Ovary (tissue), 3 donors: ENCODE results near the gene PTPN14.

ENCODE experiments used
- CTCF ChIP-seq, 3 donors: fragments of 450-650 bp in 2 of 3; fragments of 200-600 bp in 1 of 3; IDR thresholded peaks; one replicate each; pipeline versions ENCODE4 v1.5.1 to v1.8.0; 2016 to 2022; ENCODE audit warnings: antibody characterized with exemption in 3 of 3, mild to moderate bottlenecking in 1 of 3
- EP300 ChIP-seq: sonication (generic); formaldehyde crosslinking; IDR thresholded peaks from one replicate; pipeline ENCODE4 v1.6.1; 2017; ENCODE audit warnings: antibody characterized with exemption
- POLR2A ChIP-seq: fragments of 450-650 bp; IDR thresholded peaks from one replicate; pipeline ENCODE4 v1.6.1; 2017; ENCODE audit warnings: antibody characterized with exemption, mild to moderate bottlenecking, moderate library complexity
- donor health status: DM: no; HTN: no; CAD: no.

- TF ChIP-seq CTCF (IDR thresholded peaks at IDR 0.05) (no peak), POLR2A (no peak), EP300 (no peak)
Observed at GRCh38 chr1:214454569-214455396, 96.6 kb downstream of the PTPN14 start.
